Hindlimb muscle (tissue), 1 donor: ENCODE data around the gene DOK7. TPM values are rescaled to one million over a fixed set of nuclear protein-coding genes. Genes with fewer than 3 reads are reported as not detected.
"Not testable (repeated sequence)": the region's sequence is repeated elsewhere in the genome, so short reads cannot be mapped to it uniquely, and the experiment has no call there.

Experiments used
- DNase-seq: peaks from one replicate; pipeline ENCODE4 v3.0.0-alpha.2; 2013
- polyA plus RNA-seq: library from polyadenylated mRNA; unstranded; fragments of 120-200 nt; gene quantifications from one replicate; pipeline ENCODE4 v1.2.1, GENCODE V29; 2013; ENCODE audit not compliant: insufficient read length

The DOK7 gene
- polyA plus RNA-seq, 1 donor: 21.0 TPM

DNA sequence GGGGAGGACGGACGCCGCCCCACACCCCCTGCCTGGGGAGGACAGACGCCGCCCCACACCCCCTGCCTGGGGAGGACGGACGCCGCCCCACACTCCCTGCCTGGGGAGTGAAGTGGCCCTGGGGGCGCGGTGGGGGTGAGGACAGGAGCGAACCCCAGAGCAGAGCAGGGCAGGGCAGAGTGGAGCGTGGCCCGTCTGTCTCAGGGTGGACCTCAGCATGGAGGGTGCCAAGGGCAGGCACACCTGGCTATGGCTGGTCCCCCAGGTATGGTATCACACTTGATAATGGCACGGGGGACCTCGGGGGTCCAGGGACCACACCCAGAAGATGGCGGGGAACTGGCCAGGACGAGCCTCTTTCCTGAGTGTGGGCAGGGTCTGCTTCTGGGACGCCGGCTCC, 59.5 kb downstream of the DOK7 start:
- DNase-seq: no peak

DNA sequence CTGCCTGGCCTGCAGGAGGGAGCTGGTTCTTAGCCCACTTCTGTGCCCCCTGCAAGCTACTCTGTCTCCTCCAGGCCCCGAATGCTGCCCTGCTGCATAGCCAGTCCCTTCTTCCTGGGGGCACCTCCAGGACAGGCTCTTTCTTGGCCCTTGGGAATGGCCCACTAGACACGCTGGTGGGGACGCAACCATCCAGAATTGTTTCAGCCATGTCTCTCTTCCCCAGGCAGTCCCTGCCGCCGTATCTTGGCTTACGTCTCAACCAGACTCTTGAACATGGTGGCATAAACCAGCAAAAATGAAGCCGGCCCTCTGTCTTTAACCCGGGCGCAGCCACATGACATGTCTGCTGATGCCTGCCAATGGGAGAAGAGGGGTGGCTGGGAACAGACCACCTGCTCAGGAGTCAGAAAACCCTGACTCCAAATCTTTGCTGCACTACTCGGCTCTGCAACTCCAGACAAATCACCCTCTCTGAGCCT, 60.1 kb downstream of the DOK7 start:
- no peak for DNase-seq

GRCh38 chr4:3523628-3524221, 60.6 kb downstream of the DOK7 start:
- no peak for DNase-seq

- DNase-seq: no peak
Measured at GRCh38 chr4:3524349-3524748, 61.2 kb downstream of the DOK7 start.

DNA sequence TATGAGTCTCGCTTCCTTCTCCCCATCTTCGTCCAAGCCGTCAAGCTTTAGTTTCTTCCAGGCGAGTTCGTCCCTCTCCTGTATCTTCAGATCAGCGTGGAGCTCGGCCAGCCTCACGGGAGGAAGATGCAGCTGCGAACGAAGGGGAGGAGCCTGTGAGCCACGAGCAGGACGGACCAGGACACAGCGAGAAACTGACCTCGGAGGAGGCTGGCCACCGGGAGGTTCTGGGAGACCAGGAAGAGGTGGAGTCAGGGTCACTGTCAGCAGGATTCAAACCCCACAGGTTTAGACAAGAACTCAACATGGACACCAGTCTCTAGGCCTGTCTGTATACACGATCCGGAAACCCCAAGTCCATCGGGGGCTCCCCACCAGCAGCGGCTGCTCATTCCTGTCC, 61.8 kb downstream of the DOK7 start:
- peak; percentile 50 for DNase-seq

GRCh38 chr4:3525532-3526430, 62.7 kb downstream of the DOK7 start:
- DNase-seq: no peak

GRCh38 chr4:3526456-3526855, 63.4 kb downstream of the DOK7 start:
- DNase-seq: no peak

GRCh38 chr4:3527101-3527913, 64.2 kb downstream of the DOK7 start:
- no peak for DNase-seq

DNA sequence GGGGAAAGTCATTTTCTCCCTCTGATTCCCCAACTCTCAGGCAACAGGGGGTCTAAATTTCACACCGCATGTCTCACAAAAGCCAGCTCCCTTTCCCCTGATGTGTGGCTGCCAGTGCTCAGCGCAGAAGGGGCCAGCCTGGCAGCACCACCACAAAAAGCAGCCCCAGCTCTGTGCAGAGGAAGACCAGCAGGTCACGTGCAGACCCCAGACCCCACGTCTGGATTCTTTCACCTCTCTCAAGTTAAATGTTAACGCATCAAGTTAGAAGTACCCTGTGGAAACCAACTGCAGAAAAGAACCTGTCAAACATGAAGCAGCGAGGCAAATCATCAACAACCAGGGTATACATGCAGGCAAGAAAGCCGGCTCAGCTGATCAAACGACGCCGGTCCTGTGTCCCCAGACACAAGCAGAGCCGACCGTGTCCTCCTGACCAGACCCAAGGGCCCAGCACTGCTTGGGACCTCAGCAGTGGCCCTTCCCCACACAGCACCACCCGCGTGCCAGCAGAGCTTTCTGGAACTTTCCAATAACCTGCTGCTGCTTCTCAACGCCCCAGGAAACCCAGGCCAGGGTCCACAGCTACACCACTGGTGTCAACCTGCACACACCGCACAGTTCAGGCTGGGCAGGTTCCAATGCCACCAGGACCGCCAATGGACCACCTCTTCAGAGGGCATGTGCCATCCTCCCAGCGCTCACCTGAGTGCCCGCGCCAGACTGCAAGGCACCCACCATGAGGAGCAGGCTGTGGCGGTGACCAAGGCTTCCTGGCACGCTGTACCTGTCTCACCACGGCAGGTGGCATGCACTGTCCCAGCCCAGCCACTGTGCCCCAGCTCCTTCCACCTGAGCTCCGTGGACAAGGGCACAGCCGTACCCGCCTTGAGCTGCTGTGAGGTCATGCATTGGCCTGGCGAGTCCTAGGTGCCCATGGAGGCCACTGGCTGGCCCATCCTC, 65.1 kb downstream of the DOK7 start:
- DNase-seq: no peak

GRCh38 chr4:3529363-3529762, 66.3 kb downstream of the DOK7 start:
- no peak for DNase-seq

- DNase-seq: no peak
Measured at GRCh38 chr4:3530051-3530450, 66.9 kb downstream of the DOK7 start.

- no peak for DNase-seq
Measured at GRCh38 chr4:3530663-3531254, 67.7 kb downstream of the DOK7 start.

GRCh38 chr4:3531318-3531878, 68.3 kb downstream of the DOK7 start:
- DNase-seq: no peak

GRCh38 chr4:3531879-3532750, 69.0 kb downstream of the DOK7 start, which contains the start of gene LRPAP1:
Gene LRPAP1, minus strand, starts transcription at chr4:3532422. Its CDS starts 10 bp downstream, at chr4:3532412.
- peak; percentile 92 for DNase-seq

- no peak for DNase-seq
Measured at GRCh38 chr4:3532751-3533422, 69.8 kb downstream of the DOK7 start.

DNA sequence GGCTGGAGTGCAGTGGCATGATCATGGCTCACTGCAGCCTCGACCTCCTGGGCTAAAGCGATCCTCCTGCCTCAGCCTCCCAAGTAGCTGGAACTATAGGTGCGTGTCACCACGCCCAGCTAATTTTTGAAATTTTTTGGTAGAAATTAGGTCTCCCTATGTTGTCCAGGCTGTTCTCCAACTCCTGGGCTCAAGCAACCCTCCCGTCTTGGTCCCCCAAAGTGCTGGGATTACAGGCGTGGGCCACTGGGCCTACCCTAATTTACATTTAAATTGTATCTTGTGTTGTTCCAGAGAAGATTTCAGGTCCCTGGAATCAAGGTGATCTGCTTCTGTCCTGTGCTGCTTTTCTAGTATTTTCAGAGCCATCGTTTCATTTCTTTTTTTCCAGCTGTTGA, 70.3 kb downstream of the DOK7 start:
- no peak for DNase-seq

GRCh38 chr4:3535812-3536211, 72.7 kb downstream of the DOK7 start:
- DNase-seq: not testable (repeated sequence)

GRCh38 chr4:3538906-3539305, 75.8 kb downstream of the DOK7 start:
- DNase-seq: not testable (repeated sequence)

- not testable (repeated sequence) for DNase-seq
Measured at GRCh38 chr4:3543415-3543814, 80.3 kb downstream of the DOK7 start.
